Measurements from ENCODE around the gene C16orf89.

The C16orf89 gene

DNA sequence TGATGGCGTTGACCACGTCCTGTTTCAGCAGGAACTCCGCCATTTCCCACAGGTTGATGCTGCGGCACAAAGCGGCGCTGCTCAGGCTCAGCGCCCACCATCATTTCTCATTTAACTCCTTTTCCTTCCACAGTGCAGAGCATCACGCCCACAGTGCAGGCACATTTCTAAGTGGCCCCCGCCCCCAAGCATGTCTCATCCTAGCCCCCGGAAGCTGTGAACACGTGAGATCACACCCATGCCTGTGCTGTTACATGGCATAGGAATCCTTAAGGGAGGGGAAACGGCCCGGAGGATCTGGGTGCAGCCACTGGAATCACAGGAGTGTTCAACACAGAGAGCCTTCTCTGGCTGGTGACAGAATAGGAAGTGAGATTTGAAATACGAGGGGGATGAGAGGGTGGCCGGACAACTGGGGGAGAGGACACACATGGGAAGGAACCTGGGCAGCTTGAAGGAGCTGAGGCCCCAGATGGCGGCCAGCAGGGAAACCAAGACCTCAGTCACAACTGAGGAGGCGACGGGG is 36.7 kb downstream of the C16orf89 start:
- DNase-seq (ENCODE audit: low read depth in 2 of 2) = no peak

DNA sequence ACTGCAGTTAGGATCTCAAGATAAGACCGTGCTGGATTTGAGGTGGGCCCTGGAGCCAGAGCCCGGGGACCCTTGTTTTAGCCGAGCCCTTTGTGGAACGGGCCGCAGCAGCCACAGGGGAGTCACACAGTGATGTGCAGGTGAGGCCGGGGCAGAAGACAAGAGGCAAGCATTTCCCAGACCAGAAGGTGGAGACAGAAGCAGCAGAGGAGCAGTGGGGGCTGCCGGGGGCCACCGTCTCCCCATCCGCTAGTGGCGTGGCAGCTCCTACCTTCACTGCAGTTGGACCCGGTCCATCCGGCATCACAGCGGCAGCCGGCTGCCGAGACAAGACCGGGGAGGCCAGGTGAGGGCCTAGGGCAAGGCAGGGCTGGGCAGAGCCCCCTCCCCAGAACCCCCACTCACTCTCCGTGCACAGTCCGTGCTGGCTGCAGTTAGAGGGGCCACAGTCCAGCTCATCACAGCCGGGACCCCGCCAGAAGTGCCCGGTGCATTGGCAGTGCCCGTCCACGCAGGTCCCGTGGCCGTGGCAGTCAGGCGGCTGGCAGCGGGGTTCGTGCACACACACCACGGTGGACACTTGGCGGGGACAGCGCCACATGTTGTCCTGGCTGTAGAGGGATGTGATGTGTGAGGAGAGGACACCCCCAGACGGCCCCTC is 38.1 kb downstream of the C16orf89 start:
- no peak for DNase-seq (ENCODE audit: low read depth in 2 of 2)

DNA sequence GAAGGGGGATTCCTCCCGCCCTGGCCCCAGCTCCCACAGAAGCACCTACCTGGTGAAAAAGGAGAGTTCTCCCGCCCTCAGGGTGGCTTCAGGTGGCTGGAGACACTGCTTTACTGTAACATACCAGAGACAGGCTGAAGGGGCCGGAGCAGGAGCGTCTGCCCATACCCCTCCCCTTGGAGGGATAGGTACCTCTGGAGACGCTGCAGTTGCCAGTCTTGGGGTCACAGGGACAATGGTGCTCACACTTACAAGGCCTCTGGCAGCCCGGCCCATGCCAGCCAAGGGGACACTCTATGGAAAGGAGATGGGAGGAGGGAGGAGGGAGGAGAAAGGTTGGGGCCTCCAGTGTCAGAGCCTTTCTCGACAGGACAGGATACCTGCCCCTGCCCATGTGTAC is 38.7 kb downstream of the C16orf89 start:
- no peak for DNase-seq (ENCODE audit: low read depth in 2 of 2)

DNA sequence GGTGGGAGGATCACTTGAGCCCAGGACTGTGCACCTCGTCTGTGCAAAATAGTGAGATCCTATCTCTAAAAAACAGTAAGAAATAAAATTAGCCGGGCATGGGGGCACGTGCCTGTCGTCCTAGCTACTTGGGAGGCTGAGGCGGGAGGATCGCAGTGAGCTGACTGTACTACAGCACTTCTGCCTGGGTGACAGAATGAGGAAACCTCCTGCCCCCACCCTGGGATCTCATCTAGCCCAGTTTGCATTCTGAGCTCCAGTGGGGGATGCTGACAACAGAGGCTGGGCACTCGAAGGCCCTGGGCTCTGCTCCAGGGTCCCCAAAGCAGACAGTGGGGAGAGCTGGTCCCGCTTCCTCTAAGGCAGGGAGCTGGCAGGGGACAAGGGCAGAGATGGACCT is 39.1 kb downstream of the C16orf89 start:
- no peak for DNase-seq (ENCODE audit: low read depth in 2 of 2)

DNA sequence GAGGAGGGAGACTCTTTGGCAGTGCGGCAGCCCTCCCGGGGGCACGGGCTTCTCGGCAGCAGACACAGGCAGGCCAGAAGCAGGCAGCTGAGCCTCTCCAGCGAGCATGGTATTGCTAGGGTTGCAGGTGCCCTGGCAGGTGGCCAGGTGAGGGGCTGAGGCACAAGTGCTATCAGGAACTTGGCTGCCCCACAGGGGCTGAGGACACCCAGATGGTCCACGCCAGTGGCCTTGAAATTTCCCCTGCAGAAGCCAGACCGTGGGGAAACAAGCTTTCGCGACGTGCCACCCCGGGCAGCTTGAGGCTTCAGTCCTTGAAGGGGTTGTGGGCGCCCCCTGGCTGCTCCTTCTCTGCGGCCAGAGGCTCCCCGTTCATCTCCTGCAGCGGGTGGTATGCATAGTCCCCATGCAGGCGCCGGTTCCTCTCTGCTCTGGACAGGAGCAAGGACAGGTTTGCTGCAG is 40.6 kb downstream of the C16orf89 start:
- DNase-seq (ENCODE audit: low read depth in 2 of 2) = no peak

DNA sequence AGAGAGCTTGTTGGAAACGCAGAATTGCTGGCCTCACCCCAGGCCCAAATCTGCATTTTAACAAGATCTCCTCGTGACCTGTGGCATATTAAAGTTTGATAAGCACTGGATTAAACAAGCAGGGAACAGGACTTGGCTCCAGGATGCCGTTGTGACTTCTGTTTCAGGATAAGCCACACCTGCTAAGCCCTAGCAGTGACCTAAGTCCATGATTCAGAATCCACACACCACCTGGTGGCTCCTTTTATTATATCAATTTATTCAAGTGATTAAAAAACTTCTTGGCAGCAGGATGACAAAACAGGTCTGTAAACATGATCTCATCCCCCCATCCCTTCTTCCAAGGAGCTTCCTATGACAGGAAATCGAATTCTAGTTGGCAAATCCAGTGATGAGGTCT is 41.1 kb downstream of the C16orf89 start:
- no peak for DNase-seq (ENCODE audit: low read depth in 2 of 2)

DNA sequence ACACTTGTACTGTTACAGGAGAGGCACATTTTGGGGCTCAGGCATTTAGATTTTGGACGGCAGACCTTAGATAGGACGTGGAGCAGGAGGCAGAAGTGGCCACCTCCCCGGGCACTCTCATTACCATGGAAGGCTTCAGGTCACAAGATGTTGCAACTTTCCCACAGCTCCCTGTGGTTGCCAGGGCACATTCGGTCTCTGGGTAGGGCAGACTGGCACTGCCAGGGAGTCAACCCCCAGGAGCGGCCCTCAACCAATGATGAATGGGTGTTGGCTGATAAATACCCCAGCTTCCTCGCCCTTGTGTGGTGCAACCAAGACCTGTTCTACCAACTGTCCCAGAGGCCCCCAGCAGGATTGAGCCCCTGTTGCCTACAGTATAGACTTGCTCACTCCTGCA is 43.2 kb downstream of the C16orf89 start:
- no peak for DNase-seq (ENCODE audit: low read depth in 2 of 2)

DNA sequence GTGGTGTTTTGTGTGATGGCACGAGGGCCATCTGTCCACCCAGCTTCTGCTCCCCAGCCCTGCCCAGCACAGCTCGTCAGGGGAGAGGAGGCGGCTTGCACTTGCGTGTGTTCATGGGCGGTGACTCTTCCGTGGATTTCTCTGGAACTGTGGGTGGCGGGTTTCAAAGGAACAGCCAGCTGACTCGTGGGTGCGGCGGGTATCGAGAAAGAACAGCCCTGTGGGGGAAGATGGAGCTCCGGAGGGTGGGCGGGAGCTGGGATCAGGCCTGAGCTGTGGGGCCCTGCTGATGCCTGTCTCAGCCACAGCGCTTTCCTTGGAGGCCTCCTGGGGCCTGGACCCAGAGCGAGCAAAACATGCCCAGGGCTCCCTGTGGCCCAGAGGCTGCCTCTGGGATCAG is 45.2 kb downstream of the C16orf89 start:
- no peak for DNase-seq (ENCODE audit: low read depth in 2 of 2)

DNA sequence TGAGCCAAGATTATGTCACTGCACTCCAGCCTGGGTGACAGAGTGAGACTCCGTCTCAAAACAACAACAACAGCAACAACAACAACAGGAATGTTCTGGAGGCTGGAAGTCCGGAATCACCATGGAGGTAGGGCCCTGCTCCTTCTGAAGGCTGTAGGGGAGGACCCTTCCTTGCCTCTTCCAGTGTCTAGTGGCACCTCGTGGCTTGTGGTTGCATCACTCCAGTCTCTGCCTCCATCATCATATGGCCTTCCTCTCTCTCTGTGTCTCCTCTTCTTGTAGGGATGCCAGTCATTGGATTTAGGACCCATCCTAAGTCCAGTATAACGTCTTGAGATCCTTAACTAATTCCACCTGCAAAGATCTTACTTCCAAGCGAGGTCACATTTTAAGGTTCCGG is 46.0 kb downstream of the C16orf89 start:
- DNase-seq (ENCODE audit: low read depth in 2 of 2) = no peak

DNA sequence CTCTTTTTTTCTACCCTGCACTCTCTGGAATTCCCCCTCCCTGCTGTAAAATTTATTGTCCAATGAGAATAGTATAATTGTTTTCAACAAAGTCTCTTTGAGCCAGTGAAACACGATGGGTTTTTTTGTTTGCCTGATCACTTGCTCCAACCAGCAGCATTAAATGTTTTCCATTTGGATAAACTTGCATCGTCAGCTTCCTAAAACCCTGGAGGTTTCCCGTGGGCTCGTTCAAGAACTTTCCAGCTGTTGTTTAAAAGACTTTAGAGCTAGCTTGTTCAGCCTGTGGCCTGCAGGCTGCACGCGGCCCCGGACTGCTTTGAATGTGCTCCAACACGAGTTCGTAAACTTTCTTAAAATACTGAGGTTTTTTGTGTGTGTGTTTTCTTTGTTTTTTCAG is 47.0 kb downstream of the C16orf89 start:
- no peak for DNase-seq (ENCODE audit: low read depth in 2 of 2)

DNA sequence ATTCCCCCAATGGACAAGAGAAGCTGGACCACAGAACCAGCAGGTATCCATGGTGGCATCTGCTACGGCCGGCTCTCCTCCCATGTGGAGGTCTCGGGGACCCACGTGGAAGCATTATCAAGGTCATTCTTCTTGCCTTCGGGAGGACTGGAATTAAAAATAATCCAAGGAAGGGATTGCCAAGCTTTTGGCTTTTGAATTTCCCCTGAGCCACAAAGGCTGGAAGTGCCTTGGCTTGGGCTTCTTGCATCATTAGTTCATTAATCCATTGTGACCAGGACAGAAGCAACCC is 48.1 kb downstream of the C16orf89 start:
- no peak for DNase-seq (ENCODE audit: low read depth in 2 of 2)

DNA sequence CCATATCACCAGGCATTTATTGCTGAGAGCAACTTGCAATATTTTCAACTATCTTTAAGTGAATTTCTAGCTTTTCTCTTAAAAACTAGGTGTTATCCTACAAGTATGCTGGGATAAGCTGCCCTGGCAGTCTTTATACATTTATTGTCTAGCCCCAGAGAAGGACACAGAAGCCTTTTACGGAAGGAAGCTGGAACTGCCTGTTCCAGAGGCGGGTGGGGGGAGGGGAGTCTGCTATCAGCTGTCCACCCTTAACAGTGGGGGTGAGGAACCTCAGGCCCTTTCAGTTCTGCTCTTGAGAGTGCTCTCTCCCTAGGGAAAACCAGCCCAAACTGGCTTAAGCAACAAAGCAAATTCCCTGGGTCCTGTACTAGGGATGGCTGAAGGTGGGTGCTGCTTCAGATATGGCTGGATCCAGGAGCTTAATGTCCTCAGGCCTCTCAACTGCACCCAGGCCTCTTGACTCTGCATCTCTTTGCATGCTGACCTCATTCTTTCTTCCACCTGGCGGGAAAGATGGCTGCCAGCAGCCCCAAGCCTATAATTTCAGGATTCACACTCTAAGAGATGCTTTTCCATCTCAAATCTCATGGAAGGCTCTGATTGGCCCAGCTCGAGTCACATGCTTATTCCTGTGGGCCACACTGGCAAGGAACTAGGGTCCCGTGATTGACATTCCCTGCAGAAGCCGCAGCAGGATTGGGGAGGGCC is 48.6 kb downstream of the C16orf89 start:
- DNase-seq (ENCODE audit: low read depth in 2 of 2) = no peak

DNA sequence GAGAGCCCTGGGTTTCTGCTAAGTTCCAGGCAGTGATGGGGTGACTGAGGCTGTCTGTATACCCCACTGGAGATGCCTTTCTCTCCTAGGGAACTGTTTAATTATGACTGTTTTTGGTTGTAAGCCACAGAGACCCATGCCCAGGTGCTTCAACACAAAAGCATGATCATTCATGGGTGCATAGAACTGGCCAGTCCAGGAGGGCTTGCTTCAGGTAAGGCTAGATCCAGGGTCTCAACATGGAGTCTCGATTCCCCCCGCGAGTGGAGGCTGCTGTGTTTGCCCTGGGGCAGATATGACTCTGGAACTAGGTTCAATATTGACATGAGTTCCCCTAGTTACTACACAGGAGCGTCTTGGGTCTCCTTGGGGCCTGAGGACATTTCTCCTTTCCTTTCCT is 49.9 kb downstream of the C16orf89 start:
- DNase-seq (ENCODE audit: low read depth in 2 of 2) = no peak

DNA sequence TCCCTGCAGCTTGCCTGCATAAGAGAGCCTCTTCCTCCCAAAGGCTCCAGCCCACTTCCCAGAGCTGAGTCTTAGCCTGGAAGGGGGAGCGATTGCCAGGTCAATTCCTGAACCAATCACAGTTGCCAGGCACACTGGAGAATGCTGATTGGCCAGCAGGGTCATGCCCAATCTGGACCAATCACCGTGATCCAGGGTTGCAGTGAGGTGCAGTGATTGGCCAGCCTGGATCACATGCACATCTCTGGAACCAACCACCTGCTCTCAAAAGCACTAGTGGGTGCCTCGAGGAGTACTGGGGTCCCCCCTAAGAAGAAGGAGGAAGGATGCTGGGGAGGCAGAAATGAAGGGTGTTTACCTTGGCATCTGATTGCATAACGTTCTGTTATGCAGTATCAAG is 50.4 kb downstream of the C16orf89 start:
- no peak for DNase-seq (ENCODE audit: low read depth in 2 of 2)

DNA sequence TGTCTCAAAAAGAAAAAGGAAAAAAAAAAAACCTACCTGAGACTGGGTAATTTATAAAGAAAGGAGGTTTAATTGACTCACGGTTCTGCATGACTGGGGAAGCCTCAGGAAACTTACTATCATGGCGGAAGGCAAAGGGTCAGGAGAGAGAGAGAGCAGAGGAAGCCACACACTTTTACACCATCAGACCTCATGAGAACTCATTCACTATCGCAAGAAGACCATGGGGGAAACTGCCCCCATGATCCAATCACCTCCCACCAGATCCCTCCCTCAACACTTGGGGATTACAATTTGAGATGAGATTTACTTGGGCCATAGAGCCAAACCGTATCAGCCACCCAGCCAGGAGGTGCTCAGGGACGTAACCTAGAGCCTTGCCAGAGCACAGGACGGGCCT is 52.9 kb downstream of the C16orf89 start:
- DNase-seq (ENCODE audit: low read depth in 2 of 2) = no peak

DNA sequence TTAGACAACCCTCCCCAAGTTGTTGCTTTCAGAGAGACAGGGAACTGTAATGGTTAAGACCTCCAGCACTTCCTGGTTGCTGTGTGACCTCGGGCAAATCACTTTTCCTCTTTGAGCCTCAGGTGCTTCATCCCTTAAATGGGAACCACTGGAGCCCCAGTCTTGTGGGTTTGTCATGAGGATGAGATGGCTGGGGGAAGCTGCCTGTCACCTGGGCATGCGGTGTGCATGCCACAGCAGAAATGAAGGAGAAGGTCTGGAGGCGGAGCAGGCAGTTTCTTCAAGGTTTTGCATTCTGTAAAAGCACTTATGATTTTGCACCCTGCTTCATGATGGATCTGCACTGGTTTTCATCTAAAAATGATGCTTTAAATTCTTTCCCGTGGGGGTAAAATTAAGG is 54.1 kb downstream of the C16orf89 start:
- DNase-seq (ENCODE audit: low read depth in 2 of 2) = no peak

DNA sequence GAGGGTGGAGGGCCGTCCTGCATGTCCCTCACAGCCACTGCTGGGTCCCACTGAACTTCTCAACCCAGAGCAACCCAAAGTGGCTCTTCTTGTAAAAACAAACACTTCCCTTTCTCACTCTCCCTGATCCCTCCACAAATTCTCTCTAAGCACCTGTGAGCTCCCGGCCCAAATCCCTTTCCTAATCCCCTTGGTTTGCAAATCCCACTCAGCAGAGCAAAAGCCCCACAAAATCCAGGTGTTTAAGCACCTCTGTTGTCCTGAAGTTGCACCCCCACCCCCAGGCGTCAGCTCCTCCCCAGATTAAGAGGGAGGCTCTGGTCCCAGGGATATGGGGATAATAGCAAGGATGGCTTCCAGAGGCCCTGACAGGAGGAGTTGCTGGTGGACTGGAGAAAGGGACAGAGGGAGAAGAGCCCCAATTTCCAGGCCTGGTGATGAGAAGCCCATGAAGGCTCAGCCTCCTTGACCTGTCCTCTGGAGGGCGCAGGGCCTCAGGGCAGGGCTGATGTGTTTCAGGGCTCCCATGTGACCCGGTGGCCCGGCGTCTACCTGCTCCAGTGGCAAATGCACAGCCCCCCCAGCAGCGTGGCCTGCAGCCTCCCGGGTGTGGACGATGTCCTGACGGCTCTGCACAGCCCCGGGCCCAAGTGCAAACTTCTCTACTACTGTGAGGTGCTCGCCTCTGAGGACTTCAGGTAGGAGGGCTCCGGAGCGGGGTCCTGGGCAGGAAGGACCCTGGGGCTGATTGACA is 55.0 kb downstream of the C16orf89 start:
- no peak for DNase-seq (ENCODE audit: low read depth in 2 of 2)

DNA sequence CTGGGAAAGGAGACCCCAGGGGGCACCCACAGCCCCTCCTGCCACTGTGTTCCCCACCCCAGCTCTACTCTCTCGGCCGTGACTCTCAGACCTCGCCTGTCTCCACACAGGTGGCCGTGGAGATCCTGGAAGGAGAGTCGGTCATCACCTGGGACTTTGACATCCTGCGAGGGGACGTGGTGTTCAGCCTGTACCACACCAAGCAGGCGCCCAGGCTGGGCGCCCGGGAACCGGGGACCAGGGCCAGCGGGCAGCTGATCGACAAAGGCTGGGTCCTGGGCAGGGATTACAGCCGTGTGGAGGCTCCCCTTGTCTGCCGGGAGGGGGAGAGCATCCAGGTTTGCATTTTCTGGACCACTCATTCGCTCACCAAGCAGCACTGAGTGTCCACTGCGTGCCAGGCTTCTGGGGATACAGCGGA is 57.4 kb downstream of the C16orf89 start:
- no peak for DNase-seq (ENCODE audit: low read depth in 2 of 2)

DNA sequence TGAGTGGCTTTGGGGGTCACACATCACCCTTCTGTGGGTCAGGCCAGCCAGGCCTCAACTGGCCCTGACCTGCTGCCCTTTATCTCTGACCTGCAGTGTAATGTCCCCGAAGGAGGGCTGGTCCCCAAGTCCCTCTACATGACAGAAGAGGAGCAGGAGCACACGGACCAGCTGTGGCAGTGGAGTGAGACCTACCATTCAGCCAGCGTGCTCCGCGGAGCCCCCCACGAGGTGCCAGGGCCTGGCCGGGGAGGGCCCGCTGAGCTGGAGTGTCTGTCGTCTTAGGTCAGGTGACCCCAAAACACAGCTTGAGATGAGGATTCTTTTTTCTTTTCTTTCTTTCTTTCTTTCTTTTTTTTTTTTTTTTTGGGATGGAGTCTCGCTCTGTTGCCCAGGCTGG is 58.5 kb downstream of the C16orf89 start:
- DNase-seq (ENCODE audit: low read depth in 2 of 2) = no peak

DNA sequence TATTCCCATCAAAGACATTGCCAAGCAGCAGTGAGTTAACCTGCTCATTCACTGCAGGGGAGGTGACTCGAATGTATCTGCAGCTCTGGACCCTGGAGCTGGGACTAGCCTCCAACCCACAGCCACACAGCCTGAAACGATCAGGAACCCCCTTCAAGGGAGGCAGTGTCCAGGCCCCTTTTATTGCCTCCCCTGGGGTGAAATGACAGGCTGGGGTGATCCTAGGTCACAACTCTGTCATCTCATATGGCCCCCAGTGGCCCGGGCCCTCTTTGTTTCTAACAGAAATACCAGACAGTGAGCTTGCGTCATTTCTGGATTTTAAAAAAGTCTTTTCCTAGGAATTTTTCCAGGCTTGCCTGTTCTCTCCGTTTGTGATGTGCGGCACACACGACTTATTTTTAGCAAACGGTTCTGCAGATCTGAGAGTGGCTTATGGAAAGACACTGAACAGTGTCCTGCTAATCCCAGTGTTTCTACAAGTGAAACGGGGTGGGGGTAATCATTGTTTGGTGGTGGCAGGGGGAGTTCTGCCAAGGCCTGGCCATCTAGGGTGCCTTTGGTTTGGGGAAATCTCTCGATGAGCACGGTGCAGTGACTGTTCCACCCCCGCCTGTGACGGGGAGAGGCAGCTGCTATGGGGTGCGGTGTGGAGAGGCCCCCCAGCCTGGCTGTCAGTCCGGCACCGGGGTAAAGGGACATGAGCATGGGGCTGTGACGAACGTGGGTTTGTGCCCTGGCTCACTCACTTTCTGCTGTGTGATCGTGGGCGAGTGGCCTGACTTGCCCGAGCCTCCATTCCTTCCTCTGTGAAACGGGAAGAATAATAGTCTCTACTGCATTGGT is 59.2 kb downstream of the C16orf89 start:
- no peak for DNase-seq (ENCODE audit: low read depth in 2 of 2)

DNA sequence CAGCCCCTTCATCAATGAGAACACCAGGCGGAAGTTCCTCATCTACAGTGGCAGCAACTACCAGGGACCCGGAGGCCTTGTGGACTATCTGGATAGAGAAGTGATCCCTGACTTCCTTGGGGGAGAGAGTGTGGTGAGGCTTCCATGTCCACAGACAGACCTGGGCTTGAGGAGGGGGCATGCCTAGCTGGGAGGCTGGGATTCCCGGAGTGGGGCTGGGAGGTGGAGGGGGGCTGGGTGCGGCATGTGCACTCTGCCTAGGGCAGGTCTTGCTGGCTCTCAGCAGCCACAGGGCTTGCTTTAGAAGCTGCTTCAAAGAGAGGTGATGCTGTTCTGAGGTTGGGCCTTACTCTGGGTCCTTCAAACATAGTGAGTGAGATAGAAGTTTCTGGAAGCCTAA is 59.8 kb downstream of the C16orf89 start:
- DNase-seq (ENCODE audit: low read depth in 2 of 2) = no peak

DNA sequence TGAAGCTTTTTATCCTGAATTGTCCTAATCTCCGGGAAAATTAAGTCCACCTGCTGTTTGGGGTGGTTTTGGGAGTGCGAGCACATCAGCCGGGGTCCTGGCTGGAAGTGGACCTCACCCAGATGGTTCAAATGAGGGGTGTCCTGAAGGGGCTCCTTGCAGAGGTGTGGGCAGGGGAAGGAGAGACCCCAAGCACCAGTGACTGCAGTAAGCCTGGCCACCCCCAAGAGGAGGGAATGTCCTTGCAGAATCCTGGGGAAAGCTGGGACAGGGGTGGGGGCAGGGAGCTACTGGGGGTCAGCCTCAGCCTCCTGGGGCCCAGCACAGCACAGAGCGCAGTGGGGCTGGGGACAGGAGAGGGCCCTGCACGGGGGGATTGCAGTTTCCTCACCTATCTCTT is 61.4 kb downstream of the C16orf89 start:
- DNase-seq (ENCODE audit: low read depth in 2 of 2) = no peak
